HG03175 (cell line): ENCODE results near the gene ADGRB3.

ENCODE experiments used
- ATAC-seq: cut with Tn5 transposase; IDR thresholded peaks from one replicate; pipeline ENCODE4 v1.9.1; 2021; ENCODE audit warnings: mild to moderate bottlenecking, moderate library complexity; ENCODE audit not compliant: unreplicated experiment

ADGRB3 gene

DNA sequence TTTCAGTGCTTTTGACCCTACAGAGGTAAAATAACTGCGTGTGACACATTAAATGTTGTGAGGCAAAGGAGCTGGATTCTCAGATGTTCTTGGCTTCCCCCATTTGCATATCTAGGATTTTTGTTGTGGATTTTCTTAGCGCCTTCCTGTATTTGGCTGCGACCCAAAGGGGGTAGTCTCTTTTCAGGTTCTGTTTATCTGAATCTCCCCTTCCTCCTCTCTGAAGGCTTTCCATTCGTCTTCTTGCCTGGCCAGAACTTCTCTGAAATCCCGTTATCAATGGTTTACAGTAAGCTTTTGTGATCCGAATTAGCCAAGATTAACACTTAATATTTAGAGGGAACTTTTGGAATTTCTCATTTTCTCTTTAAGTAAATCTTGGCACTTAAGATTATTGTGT is 60.8 kb downstream of the ADGRB3 start:
- no peak for ATAC-seq

- ATAC-seq, result no peak
Measured at GRCh38 chr6:68697394-68697793, 62.3 kb downstream of the ADGRB3 start.

- ATAC-seq, result no peak
Measured at GRCh38 chr6:68701159-68701558, 66.1 kb downstream of the ADGRB3 start.

- ATAC-seq, result no peak
Measured at GRCh38 chr6:68704485-68704884, 69.4 kb downstream of the ADGRB3 start.

- ATAC-seq, result no peak
Measured at GRCh38 chr6:68709091-68709490, 74.0 kb downstream of the ADGRB3 start.

- ATAC-seq, result no peak
Measured at GRCh38 chr6:68709882-68710281, 74.8 kb downstream of the ADGRB3 start.

GRCh38 chr6:68710496-68710895 is 75.4 kb downstream of the ADGRB3 start:
- ATAC-seq, result no peak

DNA sequence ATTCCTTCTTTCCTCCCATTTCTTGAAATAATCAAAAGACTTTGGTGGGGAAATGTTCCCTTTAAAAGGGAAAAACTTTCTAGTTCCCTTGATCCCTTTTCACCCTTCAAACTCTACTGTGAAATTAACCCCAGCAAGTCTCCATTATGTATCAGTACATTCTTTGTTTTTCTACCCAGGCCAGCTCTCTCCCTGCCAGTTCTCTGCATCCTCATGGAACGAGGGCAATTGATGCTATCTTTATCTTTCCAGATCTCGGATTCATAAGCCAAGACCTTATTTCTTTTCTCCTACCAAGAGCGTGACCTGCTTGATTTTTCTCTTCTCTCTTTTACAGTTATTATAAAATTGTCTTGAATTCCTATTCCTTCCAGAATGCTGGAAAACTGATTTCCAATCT is 75.8 kb downstream of the ADGRB3 start:
- ATAC-seq, result no peak

- no peak for ATAC-seq
Measured at GRCh38 chr6:68711386-68712000, 76.4 kb downstream of the ADGRB3 start.

DNA sequence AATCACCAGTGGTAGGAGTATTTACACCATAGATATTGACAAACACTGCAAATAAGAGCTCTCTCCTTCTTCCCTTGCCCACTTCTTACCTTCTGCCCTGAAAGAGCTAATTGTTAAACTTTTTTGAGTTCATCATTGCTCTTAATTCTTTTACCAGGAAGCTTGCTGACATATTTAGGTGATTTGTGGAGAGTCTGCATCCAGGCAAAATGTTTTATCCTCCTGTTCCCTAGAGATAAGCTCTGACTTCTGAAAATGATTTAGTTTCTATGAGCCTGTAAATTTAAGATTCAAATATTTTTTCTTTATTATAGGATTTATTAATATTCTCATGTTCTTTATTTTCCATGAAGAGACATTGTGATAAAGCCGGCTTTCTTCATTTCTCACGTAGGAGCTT is 81.5 kb downstream of the ADGRB3 start:
- ATAC-seq, result no peak

GRCh38 chr6:68718385-68719073 is 83.4 kb downstream of the ADGRB3 start:
- ATAC-seq, result no peak

GRCh38 chr6:68719761-68720160 is 84.7 kb downstream of the ADGRB3 start:
- no peak for ATAC-seq

DNA sequence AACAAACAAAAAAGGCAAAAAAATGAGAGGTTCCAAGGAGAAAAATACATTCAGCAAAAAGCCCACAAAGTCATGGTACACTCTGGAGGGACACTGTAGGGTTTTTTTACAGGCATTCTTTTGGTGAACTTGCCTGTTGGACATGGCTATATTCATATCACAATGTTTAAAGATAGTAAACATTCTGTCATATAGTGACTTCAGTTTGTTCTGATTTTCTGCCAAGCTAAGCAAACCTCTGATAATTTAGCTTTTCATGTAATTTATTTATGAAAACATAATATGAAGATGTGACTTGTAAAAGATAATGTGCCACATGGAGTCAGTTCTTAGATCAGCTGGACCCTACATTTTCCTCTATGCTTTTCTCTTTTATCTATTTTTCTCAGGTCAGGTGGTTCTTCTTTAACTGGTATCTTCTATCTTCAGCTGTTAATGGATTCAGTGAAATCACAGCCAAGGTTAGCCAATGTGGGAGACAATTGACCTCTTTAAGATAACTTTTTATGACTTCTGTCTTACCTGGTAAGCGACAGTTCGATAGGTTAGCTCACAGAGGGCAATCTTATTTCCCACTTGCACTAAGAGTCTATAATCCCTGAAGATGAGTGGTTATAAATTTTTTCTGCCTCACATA is 87.9 kb downstream of the ADGRB3 start:
- ATAC-seq, result no peak

- ATAC-seq, result no peak
Measured at GRCh38 chr6:68724060-68724459, 89.0 kb downstream of the ADGRB3 start.

- ATAC-seq, result no peak
Measured at GRCh38 chr6:68726337-68726736, 91.3 kb downstream of the ADGRB3 start.

- ATAC-seq, result no peak
Measured at GRCh38 chr6:68726992-68727391, 91.9 kb downstream of the ADGRB3 start.

- ATAC-seq, result no peak
Measured at GRCh38 chr6:68727699-68728098, 92.6 kb downstream of the ADGRB3 start.

DNA sequence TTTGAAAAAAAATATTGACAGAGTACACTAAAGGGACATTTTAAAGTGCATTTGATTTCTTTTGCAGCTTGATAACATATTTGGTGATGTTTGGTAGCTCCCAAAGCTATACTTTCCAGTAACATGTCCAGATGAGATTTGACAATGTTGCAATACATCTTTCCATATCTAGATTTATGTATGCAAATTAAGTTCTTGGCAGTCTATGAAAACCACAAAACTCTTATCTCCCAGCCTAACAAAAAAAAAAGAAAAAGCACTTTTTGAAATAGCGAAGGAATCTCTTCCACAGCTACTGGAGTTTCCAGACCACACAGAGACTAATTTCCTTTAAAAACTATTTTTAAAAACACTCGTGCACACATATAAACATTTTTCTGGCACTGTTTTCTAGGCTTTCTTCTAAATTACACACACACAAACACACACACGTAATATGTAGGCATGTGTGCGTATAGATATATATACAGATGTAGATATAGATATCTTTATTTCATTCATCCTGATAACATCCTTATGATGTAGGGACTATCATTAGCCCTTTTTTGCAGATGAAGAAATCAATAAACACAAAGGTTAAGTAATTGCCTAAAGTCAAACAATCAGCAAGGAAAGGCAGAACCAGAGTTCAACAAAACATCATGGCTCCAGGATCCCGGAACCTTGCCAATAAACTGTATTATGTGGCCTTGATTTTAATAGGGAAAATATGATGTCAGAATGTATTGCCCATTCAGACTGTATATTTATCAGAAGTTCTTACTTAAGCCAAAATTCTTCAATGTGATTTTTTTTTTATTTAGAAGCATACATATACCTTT is 93.3 kb downstream of the ADGRB3 start:
- ATAC-seq, result no peak

DNA sequence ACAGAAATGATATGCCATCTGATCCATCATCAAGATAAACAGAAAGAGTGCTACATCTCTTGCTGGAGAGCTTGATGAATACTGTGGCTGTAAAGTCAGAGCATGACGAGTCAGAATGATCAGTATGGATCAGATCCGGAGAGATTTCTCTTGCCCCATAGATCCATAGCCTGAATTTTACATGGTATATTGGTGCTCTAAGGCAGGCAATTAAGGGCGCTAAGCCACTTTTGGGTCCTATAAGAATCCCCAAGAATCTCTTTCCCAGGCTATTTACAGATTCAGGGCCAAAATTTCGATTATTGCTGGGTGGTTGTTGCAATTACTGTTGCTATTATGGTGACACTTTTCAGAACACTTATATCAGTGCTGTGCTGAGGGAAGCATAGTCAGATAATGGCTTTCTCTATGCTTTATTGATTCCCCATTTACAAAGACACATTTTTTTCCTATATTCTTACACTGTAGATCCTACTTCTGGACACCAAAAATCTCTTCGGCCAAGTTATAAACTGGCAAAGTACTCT is 94.4 kb downstream of the ADGRB3 start:
- ATAC-seq, result no peak

GRCh38 chr6:68730291-68731054 is 95.4 kb downstream of the ADGRB3 start:
- no peak for ATAC-seq

DNA sequence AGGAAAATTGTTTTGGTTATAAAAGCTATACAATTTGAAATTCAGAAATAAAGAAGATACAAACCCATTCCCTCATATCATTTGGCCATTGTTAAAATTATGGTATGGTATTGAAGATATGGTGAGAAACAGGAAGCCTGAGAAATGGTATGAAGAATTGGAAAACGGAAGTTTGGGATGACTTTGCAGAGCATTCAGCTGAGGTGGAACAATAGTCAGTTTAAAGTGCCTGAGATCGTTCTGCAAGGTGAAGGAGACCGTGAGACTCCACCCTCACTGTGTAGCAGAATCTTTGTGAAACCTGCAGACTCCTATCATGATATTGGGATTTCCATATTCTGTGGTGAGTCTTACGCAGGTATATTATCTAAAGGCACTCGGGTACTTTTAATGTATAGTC is 97.3 kb downstream of the ADGRB3 start:
- ATAC-seq, result no peak
